Bronchial epithelial cell (primary cell): ENCODE measurements around the gene OR52J3. TPM values are rescaled to one million over a fixed set of nuclear protein-coding genes. Genes with fewer than 3 reads are reported as not detected.

Experiments
- DNase-seq: peaks from one replicate; pipeline ENCODE4 v3.0.0-alpha.2; 2010; ENCODE audit warnings: low read depth
- FAIRE-seq: peaks from 2 replicates; lab custom pipeline; 2011; peaks lifted over from hg19 to GRCh38; lab: Jason Lieb, UNC
- H3K27me3 ChIP-seq: 2 replicates; pipeline ENCODE4 v1.5.1; 2011; ENCODE audit warnings: low read length; ENCODE audit not compliant: control insufficient read depth, insufficient read depth
- H3K36me3 ChIP-seq: 2 replicates; pipeline ENCODE4 v1.5.1; 2011; ENCODE audit warnings: low read length; ENCODE audit not compliant: control insufficient read depth, insufficient read depth
- H3K4me3 ChIP-seq: 2 replicates; pipeline ENCODE4 v1.5.1; 2011; ENCODE audit warnings: mild to moderate bottlenecking, low read depth, low read length, control low read depth
- CTCF ChIP-seq: IDR thresholded peaks from 2 replicates; pipeline ENCODE4 v1.5.1; 2011; ENCODE audit warnings: mild to moderate bottlenecking, moderate library complexity, low read length, control low read depth, inconsistent platforms; ENCODE audit not compliant: insufficient read depth, severe bottlenecking
- total RNA-seq: library from RNA; depleted of rRNA; stranded (reverse); fragments of >200 nt; gene quantifications from 2 replicates; pipeline ENCODE4 v1.2.1, GENCODE V29; 2014

The OR52J3 gene
- total RNA-seq, 1 donor from 2014 or later = not detected

DNA sequence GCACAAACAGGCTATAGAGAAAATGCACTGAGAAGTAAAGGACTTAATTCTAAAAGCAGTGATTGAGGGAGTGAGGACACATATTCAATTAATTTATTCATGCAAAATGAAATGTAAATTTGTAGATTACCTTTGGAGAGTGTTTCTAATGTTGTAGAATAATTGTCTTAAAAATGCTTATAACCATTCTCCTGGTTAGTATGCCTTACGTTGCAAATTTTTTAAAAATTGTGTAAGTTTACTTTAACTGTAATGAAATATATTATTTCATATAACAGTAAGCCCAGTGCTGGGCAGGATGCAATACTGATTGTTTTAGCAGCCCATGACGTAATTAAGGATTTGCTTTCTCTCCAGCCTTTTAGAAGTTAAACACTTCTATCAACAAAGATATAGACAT, 49.7 kb downstream of the OR52J3 start:
- no peak for DNase-seq
- Histone ChIP-seq H3K4me3 (no peak overlapping the region), H3K36me3 (no peaks in the 10 kb centered on the region), H3K27me3 (no peaks in the 10 kb centered on the region)
- no peak for TF ChIP-seq CTCF
- no peak for FAIRE-seq

Other genes with a start within 250 kb of the OR52J3 start
- not detected in 2 replicates for gene OR52R1, start 242.1 kb upstream of the OR52J3 start, total RNA-seq
- gene OR51F2, start 225.2 kb upstream of the OR52J3 start, total RNA-seq = not detected in 2 replicates
- not detected in 2 replicates for gene OR51S1, start 197.3 kb upstream of the OR52J3 start, total RNA-seq
- not detected in 2 replicates for gene OR51T1, start 164.6 kb upstream of the OR52J3 start, total RNA-seq
- gene OR51A7, start 142.7 kb upstream of the OR52J3 start, total RNA-seq = not detected in 2 replicates
- not detected in 2 replicates for gene OR51G2, start 127.2 kb upstream of the OR52J3 start, total RNA-seq
- not detected in 2 replicates for gene OR51G1, start 122.2 kb upstream of the OR52J3 start, total RNA-seq
- gene OR51A4, start 98.9 kb upstream of the OR52J3 start, total RNA-seq = not detected in 2 replicates
- not detected in 2 replicates for gene OR51A2, start 90.8 kb upstream of the OR52J3 start, total RNA-seq
- gene OR51L1, start 51.7 kb upstream of the OR52J3 start, total RNA-seq = not detected in 2 replicates
- not detected in 2 replicates for gene OR52E2, start 13.1 kb downstream of the OR52J3 start, total RNA-seq
- gene OR52E1, start 23.0 kb downstream of the OR52J3 start, total RNA-seq = not detected in 2 replicates
- gene OR52A5, start 91.8 kb downstream of the OR52J3 start, total RNA-seq = not detected in 2 replicates
- not detected in 2 replicates for gene OR52A1, start 108.2 kb downstream of the OR52J3 start, total RNA-seq
- not detected in 2 replicates for gene OR51V1, start 154.2 kb downstream of the OR52J3 start, total RNA-seq
- not detected in 2 replicates for gene HBB, start 180.5 kb downstream of the OR52J3 start, total RNA-seq
- not detected in 2 replicates for gene HBD, start 188.0 kb downstream of the OR52J3 start, total RNA-seq
- not detected in 2 replicates for gene HBG1, start 203.3 kb downstream of the OR52J3 start, total RNA-seq
- gene HBG2, start 208.3 kb downstream of the OR52J3 start, total RNA-seq = not detected in 2 replicates
- gene HBE1, start 223.4 kb downstream of the OR52J3 start, total RNA-seq = not detected in 2 replicates